ENCODE data around the gene NCKAP5L. TPM values are rescaled to one million over a fixed set of nuclear protein-coding genes. Genes with fewer than 3 reads are reported as not detected.

Gene NCKAP5L
- polyA plus RNA-seq, 1 donor (not counting 4 experiments of a cell fraction or from before 2014, with no cell fraction given) = 3.9 TPM

- no peak for TF ChIP-seq CTCF (optimal IDR thresholded peaks at IDR 0.05 in 1 of 3, IDR thresholded peaks at IDR 0.05 in 1 of 3, conservative IDR thresholded peaks at IDR 0.05 in 1 of 3; ENCODE audit: extremely low read depth in 1 of 3, insufficient read depth in 2 of 3, low read length in 3 of 3)
- TF ChIP-seq EZH2 (IDR thresholded peaks at IDR 0.05; ENCODE audit: low read length) = no peak
- Histone ChIP-seq H3K4me2 (ENCODE audit: control insufficient read depth, extremely low read depth, insufficient read depth, low read depth, low read length) (no peak overlapping the region), H3K9me1 (ENCODE audit: control insufficient read depth, extremely low read depth, insufficient read depth, low read length) (no peaks in the 10 kb centered on the region), H2AFZ (ENCODE audit: control insufficient read depth, low read length) (no peak overlapping the region), H3K27me3 (ENCODE audit: control insufficient read depth, extremely low read depth, insufficient read depth, low read length) (no peaks in the 10 kb centered on the region), H3K9ac (ENCODE audit: control insufficient read depth, extremely low read depth, insufficient read depth, low read length) (no peak overlapping the region), H4K20me1 (ENCODE audit: control insufficient read depth, extremely low read depth, insufficient read depth, low read length) (no peaks in the 10 kb centered on the region), H3K9me3 (ENCODE audit: control insufficient read depth, low read depth, low read length) (no peaks in the 10 kb centered on the region), H3K4me3 (ENCODE audit: control insufficient read depth in 2 of 3, extremely low read depth in 1 of 3, insufficient read depth in 2 of 3, low read depth in 1 of 3, low read length in 3 of 3) (no peak overlapping the region), H3K79me2 (ENCODE audit: control insufficient read depth, insufficient read depth, low read length) (no peaks in the 10 kb centered on the region), H3K36me3 (ENCODE audit: control insufficient read depth in 2 of 2, extremely low read depth in 1 of 2, insufficient read depth in 2 of 2, low read length in 2 of 2) (peaks cover 5 to 26% of the 10 kb centered on the region in 2 experiments), H3K27ac (ENCODE audit: control insufficient read depth, insufficient read depth, low read length) (no peak overlapping the region), H3K4me1 (ENCODE audit: control insufficient read depth, extremely low read depth, insufficient read depth, low read length) (no peaks in the 10 kb centered on the region)
- no peak for FAIRE-seq
- no peak for DNase-seq (ENCODE audit: low read depth, low spot score)
- dilution Hi-C loops (cut with MboI; ENCODE audit: extremely low pct_ligation_motif_present, low sequenced_read_pairs) = no loop called here
Observed at GRCh38 chr12:49791700-49792099, 36.5 kb downstream of the NCKAP5L start.

GRCh38 chr12:49790741-49791555 lies 37.3 kb downstream of the NCKAP5L start:
- Histone ChIP-seq H3K4me3 (ENCODE audit: control insufficient read depth in 2 of 3, extremely low read depth in 1 of 3, insufficient read depth in 2 of 3, low read depth in 1 of 3, low read length in 3 of 3) (no peak overlapping the region), H3K79me2 (ENCODE audit: control insufficient read depth, insufficient read depth, low read length) (no peaks in the 10 kb centered on the region), H4K20me1 (ENCODE audit: control insufficient read depth, extremely low read depth, insufficient read depth, low read length) (no peaks in the 10 kb centered on the region), H3K27ac (ENCODE audit: control insufficient read depth, insufficient read depth, low read length) (no peak overlapping the region), H3K9me1 (ENCODE audit: control insufficient read depth, extremely low read depth, insufficient read depth, low read length) (no peaks in the 10 kb centered on the region), H3K4me1 (ENCODE audit: control insufficient read depth, extremely low read depth, insufficient read depth, low read length) (no peaks in the 10 kb centered on the region), H3K4me2 (ENCODE audit: control insufficient read depth, extremely low read depth, insufficient read depth, low read depth, low read length) (no peak overlapping the region), H2AFZ (ENCODE audit: control insufficient read depth, low read length) (no peak overlapping the region), H3K27me3 (ENCODE audit: control insufficient read depth, extremely low read depth, insufficient read depth, low read length) (no peaks in the 10 kb centered on the region), H3K9me3 (ENCODE audit: control insufficient read depth, low read depth, low read length) (no peaks in the 10 kb centered on the region), H3K9ac (ENCODE audit: control insufficient read depth, extremely low read depth, insufficient read depth, low read length) (no peak overlapping the region), H3K36me3 (ENCODE audit: control insufficient read depth in 2 of 2, extremely low read depth in 1 of 2, insufficient read depth in 2 of 2, low read length in 2 of 2) (peaks cover 5 to 22% of the 10 kb centered on the region in 2 experiments)
- dilution Hi-C loops (cut with MboI; ENCODE audit: extremely low pct_ligation_motif_present, low sequenced_read_pairs) = no loop called here
- no peak for FAIRE-seq
- TF ChIP-seq EZH2 (IDR thresholded peaks at IDR 0.05; ENCODE audit: low read length) (no peak), CTCF (optimal IDR thresholded peaks at IDR 0.05 in 1 of 3, IDR thresholded peaks at IDR 0.05 in 1 of 3, conservative IDR thresholded peaks at IDR 0.05 in 1 of 3; ENCODE audit: extremely low read depth in 1 of 3, insufficient read depth in 2 of 3, low read length in 3 of 3) (no peak)
- DNase-seq (ENCODE audit: low read depth, low spot score) = no peak
